Panc1 (cell line): ENCODE measurements around the gene FHIT. TPM values are rescaled to one million over a fixed set of nuclear protein-coding genes. Genes with fewer than 3 reads are reported as not detected.

Experiments used
- ATAC-seq: fragments of 200-7000 bp; cut with Tn5 transposase; 2 replicates; pipeline ENCODE4 v1.9.1; 2020; ENCODE audit warnings: mild to moderate bottlenecking, moderate library complexity
- BruUV-seq: library from RNA; stranded (reverse); fragments of 400-500 nt; replicated peaks from 2 replicates; lab custom pipeline; 2021; lab: Mats Ljungman, UMichigan
- CTCF ChIA-PET: fragments of 300-600 bp; sonication (Branson Sonifier 250); formaldehyde crosslinking; loops from one replicate; lab custom pipeline; 2022; ENCODE audit warnings: antibody characterized with exemption; lab: Charles Lee
- POLR2A ChIA-PET: fragments of 300-600 bp; sonication (Branson Sonifier 250); formaldehyde crosslinking; loops from one replicate; lab custom pipeline; 2022; ENCODE audit warnings: antibody characterized with exemption; lab: Charles Lee
- DNase-seq: peaks from one replicate; pipeline ENCODE4 v3.0.0-alpha.2; 2010; ENCODE audit warnings: low read depth, low spot score
- H3K27ac ChIP-seq: 2 replicates; pipeline ENCODE4 v1.5.1; 2011; ENCODE audit warnings: mild to moderate bottlenecking, low read length, inconsistent platforms
- H3K27me3 ChIP-seq: fragments of 200-500 bp; sonication (Bioruptor generic); 2 replicates; pipeline ENCODE4 v1.6.0; 2014; ENCODE audit warnings: low read length, inconsistent platforms; ENCODE audit not compliant: control insufficient read depth, insufficient read depth
- H3K36me3 ChIP-seq: fragments of 200-500 bp; sonication (Bioruptor generic); 2 replicates; pipeline ENCODE4 v1.5.1; 2014; ENCODE audit warnings: inconsistent platforms, mild to moderate bottlenecking, low read length, moderate library complexity; ENCODE audit not compliant: control insufficient read depth, insufficient read depth
- H3K4me1 ChIP-seq: 2 replicates; pipeline ENCODE4 v1.5.1; 2011; ENCODE audit warnings: inconsistent platforms, mild to moderate bottlenecking, low read length, moderate library complexity; ENCODE audit not compliant: control insufficient read depth, insufficient read depth
- H3K4me3 ChIP-seq, 2 experiments: 2 replicates each; pipeline ENCODE4 v1.5.1; 2011 to 2012; ENCODE audit warnings: low read depth in 2 of 2, low read length in 2 of 2, mild to moderate bottlenecking in 2 of 2, inconsistent platforms in 1 of 2, moderate library complexity in 1 of 2
- H3K9me3 ChIP-seq: fragments of 200-500 bp; sonication (Bioruptor generic); 2 replicates; pipeline ENCODE4 v1.5.1; 2014; ENCODE audit warnings: low read depth, mild to moderate bottlenecking, inconsistent platforms, low read length, moderate library complexity; ENCODE audit not compliant: control insufficient read depth, insufficient read depth
- CTCF ChIP-seq: fragments of 450-650 bp; IDR thresholded peaks from 2 replicates; pipeline ENCODE4 v1.5.1; 2017; ENCODE audit warnings: mild to moderate bottlenecking
- POLR2AphosphoS5 ChIP-seq: IDR thresholded peaks from 2 replicates; pipeline ENCODE4 v1.6.1; 2012; ENCODE audit warnings: mild to moderate bottlenecking, low read depth, low read length, moderate library complexity
- REST ChIP-seq, 2 experiments: IDR thresholded peaks; 2 replicates each; pipeline ENCODE4 v1.6.1; 2011 to 2012; ENCODE audit warnings: low read depth in 2 of 2, control low read depth in 1 of 2, low read length in 1 of 2, mild to moderate bottlenecking in 1 of 2, moderate library complexity in 1 of 2; ENCODE audit not compliant: insufficient read depth in 1 of 2
- SIN3A ChIP-seq: IDR thresholded peaks from 2 replicates; pipeline ENCODE4 v1.6.1; 2012; ENCODE audit warnings: low read depth, mild to moderate bottlenecking, low read length, moderate library complexity, borderline replicate concordance; ENCODE audit not compliant: insufficient read depth
- TCF7L2 ChIP-seq: IDR thresholded peaks from 2 replicates; pipeline ENCODE4 v1.6.1; 2011; ENCODE audit warnings: mild to moderate bottlenecking, low read depth, low read length, inconsistent platforms
- in situ Hi-C: cut with HindIII; loops from 2 replicates; pipeline ENCODE4 v1.10.0; 2016; ENCODE audit warnings: low sequenced_read_pairs, low pct_unique_long_range_greater_than_20kb
- intact Hi-C: fragments of 100-400 bp; cut with micrococcal nuclease; formaldehyde crosslinking; loops from one replicate; pipeline ENCODE4 v1.10.0; 2022; ENCODE audit not compliant: unreplicated experiment
- total RNA-seq: library from RNA; stranded (reverse); gene quantifications from one replicate; pipeline ENCODE4 v1.2.1, GENCODE V29; 2021; ENCODE audit not compliant: unreplicated experiment

Gene FHIT
- total RNA-seq, 1 experiment from 2014 or later = 2.2 TPM

DNA sequence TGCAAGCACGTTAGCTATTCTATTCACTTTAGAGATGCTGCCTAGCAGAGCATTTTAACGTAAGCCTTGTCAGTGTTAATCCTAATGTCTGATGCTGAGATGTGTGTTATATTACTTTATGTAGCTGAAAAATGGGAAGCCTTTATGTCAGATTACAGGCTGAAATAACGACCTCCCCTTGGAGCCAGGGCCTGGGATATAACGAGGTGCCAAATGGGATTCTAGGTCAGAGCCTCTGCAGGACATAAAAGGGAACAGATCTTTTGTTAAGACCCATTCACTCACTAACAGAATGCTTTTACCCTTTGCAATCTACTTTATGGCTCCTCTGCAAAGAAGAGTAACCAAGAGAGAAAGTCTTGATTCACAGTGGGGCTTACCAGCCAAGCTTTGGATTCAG is 1385.9 kb downstream of the FHIT start:
- no peaks in the 10 kb centered on the region for H3K27me3 ChIP-seq
- intact Hi-C loops (no loop called here), in situ Hi-C loops (no loop called here)
- H3K4me3 ChIP-seq = no peak overlapping the region
- H3K27ac ChIP-seq = no peak overlapping the region
- DNase-seq = no peak
- CTCF ChIA-PET = no interaction called here
- H3K4me1 ChIP-seq = no peaks in the 10 kb centered on the region
- no peak for ATAC-seq
- no peaks in the 10 kb centered on the region for H3K9me3 ChIP-seq
- BruUV-seq = no TSS peak
- H3K36me3 ChIP-seq = no peaks in the 10 kb centered on the region
- POLR2A ChIA-PET = no interaction called here
- TF ChIP-seq POLR2AphosphoS5 (no peak), CTCF (no peak)

GRCh38 chr3:59862686-59863085 is 1388.6 kb downstream of the FHIT start:
- TF ChIP-seq TCF7L2 = no peak
- no peak for TF ChIP-seq POLR2AphosphoS5
- no peak for TF ChIP-seq REST (IDR thresholded peaks at IDR 0.05; ENCODE audit: insufficient read depth in 1 of 2, low read depth in 2 of 2, low read length in 1 of 2)
- TF ChIP-seq CTCF = no peak
- no peak for TF ChIP-seq SIN3A
- intact Hi-C loops = no loop called here
- H3K9me3 ChIP-seq = no peaks in the 10 kb centered on the region
- no peaks in the 10 kb centered on the region for H3K27me3 ChIP-seq
- DNase-seq (no peak), ATAC-seq (no peak)
- ChIA-PET POLR2A (no interaction called here), CTCF (no interaction called here)
- H3K27ac ChIP-seq = no peak overlapping the region
- H3K4me1 ChIP-seq = no peaks in the 10 kb centered on the region
- no TSS peak for BruUV-seq
- no peaks in the 10 kb centered on the region for H3K36me3 ChIP-seq
- no peak overlapping the region for H3K4me3 ChIP-seq
- in situ Hi-C loops = no loop called here
